Measurements from ENCODE around the gene GMCL2. TPM values are rescaled to one million over a fixed set of nuclear protein-coding genes. Genes with fewer than 3 reads are reported as not detected.

Gene GMCL2
- total and polyA plus RNA-seq, 11 donors, result not detected

DNA sequence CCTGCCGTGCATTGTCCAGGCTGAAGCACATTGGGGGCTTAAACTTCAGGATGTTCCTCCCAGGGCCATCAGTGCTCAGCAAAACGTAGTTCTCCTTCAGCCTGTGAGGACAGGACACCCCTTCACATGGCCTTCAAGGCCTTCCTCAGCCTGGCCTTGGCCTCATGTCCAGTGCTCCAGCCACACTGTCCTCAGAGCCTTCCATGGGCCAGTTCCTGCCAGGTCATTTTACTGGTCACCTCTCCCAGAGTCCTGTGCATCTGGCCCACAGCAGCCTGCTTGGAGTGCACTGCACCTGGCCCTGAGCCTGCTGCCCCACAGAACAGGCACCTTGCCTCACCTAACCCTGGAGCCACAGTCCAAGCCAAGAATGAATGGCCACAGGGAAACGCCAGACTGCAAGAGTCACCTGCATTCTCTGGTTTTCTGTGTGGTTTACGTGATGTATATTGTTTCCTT is 25.9 kb upstream of the GMCL2 start:
- TF ChIP-seq CTCF (IDR thresholded peaks at IDR 0.05) (no peak), POLR2A (IDR thresholded peaks at IDR 0.05) (no peak)
- Histone ChIP-seq H3K4me3 (no peak overlapping the region), H3K36me3 (peaks cover 7 to 100% (median 92%) of the 10 kb centered on the region in 9 donors), H3K9me3 (no peaks in the 10 kb centered on the region), H3K27me3 (no peaks in the 10 kb centered on the region), H3K4me1 (peaks cover 0 to 40% (median 3%) of the 10 kb centered on the region in 12 donors), H3K27ac (no peak overlapping the region)
- intact Hi-C loops (cut with DNase I), result no loop called here
- DNase-seq, result peak in 1 of 5 donors; percentile 15
- peak in 1 of 4 donors; percentile 5 for ATAC-seq
- 63 to 79% (median 69%) methylated on average over 4 of the region's 4 CpGs for WGBS, 4 donors

DNA sequence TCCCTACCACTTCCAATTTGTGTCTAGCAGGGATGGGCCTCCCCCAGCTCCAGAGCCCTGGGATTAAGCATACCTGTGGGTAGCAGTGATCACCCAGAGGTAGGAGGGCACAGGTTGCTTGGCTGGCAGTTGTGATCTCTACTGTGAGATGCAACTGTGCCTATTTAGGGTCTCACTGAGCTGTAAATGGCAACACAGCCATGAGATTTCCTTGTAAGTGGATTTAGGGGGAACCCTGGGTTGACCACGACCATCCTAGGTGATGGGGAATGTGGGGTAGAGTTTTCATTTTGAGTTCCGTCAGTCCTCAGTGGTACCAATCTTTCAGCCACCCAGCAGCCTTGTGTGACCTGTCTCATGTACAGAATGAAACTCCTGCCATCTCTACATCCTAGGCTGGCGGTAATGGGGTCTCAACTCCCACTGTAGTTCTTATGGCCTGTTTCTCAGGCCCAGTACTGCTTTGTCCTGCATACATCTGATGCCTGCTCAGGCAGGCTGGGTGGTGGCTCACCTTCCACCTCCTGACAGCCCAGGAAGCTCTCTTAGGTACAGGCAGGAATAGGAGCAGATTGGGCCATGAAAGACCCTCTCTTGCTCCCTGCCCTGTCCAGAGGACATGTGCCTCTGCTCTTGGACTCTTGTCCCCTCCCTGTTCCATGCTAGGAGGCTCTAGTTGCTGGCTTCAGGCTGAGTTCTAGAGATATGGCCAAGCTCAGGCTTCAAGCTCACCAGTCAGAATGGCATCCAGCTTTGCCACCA is 25.3 kb upstream of the GMCL2 start:
- Histone ChIP-seq H3K36me3 (peaks cover 7 to 100% (median 98%) of the 10 kb centered on the region in 9 donors), H3K4me3 (no peak overlapping the region), H3K4me1 (peaks cover 0 to 46% (median 6%) of the 10 kb centered on the region in 12 donors), H3K27ac (no peak overlapping the region), H3K9me3 (no peaks in the 10 kb centered on the region), H3K27me3 (no peaks in the 10 kb centered on the region)
- intact Hi-C loops (cut with DNase I), result no loop called here
- no peak for ATAC-seq
- DNase-seq, result no peak
- WGBS, 4 donors, result 84 to 91% (median 87%) methylated on average over 2 to 3 of the region's 3 CpGs
- TF ChIP-seq CTCF (IDR thresholded peaks at IDR 0.05) (no peak), POLR2A (IDR thresholded peaks at IDR 0.05) (no peak)

- Histone ChIP-seq H3K36me3 (peaks cover 7 to 100% (median 99%) of the 10 kb centered on the region in 9 donors), H3K27me3 (no peaks in the 10 kb centered on the region), H3K4me1 (peaks cover under 1 to 50% (median 16%) of the 10 kb centered on the region in 12 donors), H3K9me3 (no peaks in the 10 kb centered on the region), H3K4me3 (no peak overlapping the region), H3K27ac (no peak overlapping the region)
- intact Hi-C loops (cut with DNase I), result no loop called here
- 69 to 77% (median 73%) methylated on average over 8 of the region's 8 CpGs for WGBS, 4 donors
- TF ChIP-seq POLR2A (IDR thresholded peaks at IDR 0.05) (no peak), CTCF (IDR thresholded peaks at IDR 0.05) (no peak)
- no peak for DNase-seq
- ATAC-seq, result no peak
These were observed 24.2 kb upstream of the GMCL2 start for GRCh38 chr5:178211095-178212048.

DNA sequence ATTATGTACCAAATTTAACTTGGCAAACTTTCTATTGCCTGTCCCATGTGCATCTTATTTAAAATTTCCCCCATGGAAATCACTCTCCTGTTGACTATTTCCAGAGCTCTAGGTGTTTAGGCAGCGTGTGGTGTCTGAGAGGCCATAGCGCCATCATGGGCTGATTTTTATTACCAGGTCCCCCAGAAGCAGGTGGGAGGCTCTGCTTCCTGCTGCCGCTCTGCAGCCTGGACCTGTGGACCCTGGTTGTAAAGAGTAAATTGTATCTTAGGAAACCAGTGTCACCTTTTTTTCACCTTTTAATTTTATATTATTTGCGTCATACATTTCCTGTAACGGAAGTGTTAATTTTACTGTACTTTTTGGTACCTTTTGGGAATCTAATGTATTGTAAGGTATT is 23.5 kb upstream of the GMCL2 start:
- TF ChIP-seq POLR2A (IDR thresholded peaks at IDR 0.05) (no peak), CTCF (IDR thresholded peaks at IDR 0.05) (no peak)
- Histone ChIP-seq H3K4me1 (peaks cover 7 to 50% (median 23%) of the 10 kb centered on the region in 12 donors), H3K4me3 (no peak overlapping the region), H3K36me3 (peaks cover 7 to 100% (median 96%) of the 10 kb centered on the region in 9 donors), H3K27ac (no peak overlapping the region), H3K27me3 (no peaks in the 10 kb centered on the region), H3K9me3 (no peaks in the 10 kb centered on the region)
- DNase-seq (peak in 1 of 5 donors; percentile 8), ATAC-seq (no peak)
- WGBS, 4 donors, result 89 to 94% (median 93%) methylated on average over 5 of the region's 5 CpGs
- intact Hi-C loops (cut with DNase I), result no loop called here
